Caki2 (cell line): Measurements from ENCODE around the gene PTPRJ. TPM values are rescaled to one million over a fixed set of nuclear protein-coding genes. Genes with fewer than 3 reads are reported as not detected.
A peak's percentile ranks its signal among the peaks of the same experiment; 100 is the strongest.

Experiments used
- DNase-seq: peaks from one replicate; pipeline ENCODE4 v3.0.0-alpha.2; 2015; ENCODE audit warnings: low read depth
- in situ Hi-C: cut with HindIII; loops from 2 replicates; pipeline ENCODE4 v1.10.0; 2016; ENCODE audit warnings: low sequenced_read_pairs, low pct_unique_long_range_greater_than_20kb, mixed read lengths
- total RNA-seq: library from RNA; depleted of rRNA; stranded (reverse); fragments of >200 nt; shearing (Covaris generic); gene quantifications from 2 replicates; pipeline ENCODE4 v1.2.3, GENCODE V29; 2014; ENCODE audit warnings: low replicate concordance

PTPRJ gene
- total RNA-seq, 1 experiment from 2014 or later = 33.3 TPM

DNA sequence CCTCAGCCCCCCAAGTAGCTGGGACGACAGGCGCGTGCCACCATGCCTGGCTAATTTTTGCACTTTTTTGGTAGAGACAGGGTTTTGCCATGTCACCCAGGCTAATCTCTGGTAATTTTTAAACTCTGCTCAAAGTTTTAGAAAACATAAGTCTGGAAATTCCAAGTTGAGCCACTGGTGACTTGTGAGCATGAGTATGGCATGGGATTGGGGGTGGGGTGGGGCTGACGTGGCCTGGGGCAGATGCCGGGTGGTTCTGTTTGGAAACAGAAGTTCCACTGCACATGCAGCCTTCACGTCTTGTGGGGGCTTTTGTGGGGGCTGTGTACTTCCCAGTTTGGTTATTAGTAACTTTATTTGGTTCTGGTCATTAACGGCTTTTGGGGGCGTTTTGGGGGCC lies 67.3 kb downstream of the PTPRJ start:
- in situ Hi-C loops = no loop called here
- peak; percentile 71 for DNase-seq

DNA sequence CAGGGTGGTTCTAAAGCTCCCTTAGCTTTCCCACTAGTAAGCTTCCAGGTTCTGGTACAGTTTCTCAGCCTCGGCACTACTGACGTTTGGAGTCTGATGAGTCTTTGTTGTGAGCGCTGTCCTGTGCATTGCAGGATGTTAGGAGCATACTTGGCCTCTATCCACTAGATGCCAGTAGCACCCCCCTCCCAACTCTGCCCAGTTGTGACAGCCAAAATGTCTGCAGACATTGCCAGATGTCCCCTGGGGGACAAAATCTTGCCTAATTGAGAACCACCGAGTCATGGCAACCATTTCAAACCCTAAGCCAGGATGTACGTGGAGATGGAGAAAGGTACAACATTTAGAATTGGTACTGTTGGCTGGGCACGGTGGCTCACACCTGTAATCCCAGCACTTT lies 68.7 kb downstream of the PTPRJ start:
- in situ Hi-C loops = no loop called here
- DNase-seq = no peak

DNA sequence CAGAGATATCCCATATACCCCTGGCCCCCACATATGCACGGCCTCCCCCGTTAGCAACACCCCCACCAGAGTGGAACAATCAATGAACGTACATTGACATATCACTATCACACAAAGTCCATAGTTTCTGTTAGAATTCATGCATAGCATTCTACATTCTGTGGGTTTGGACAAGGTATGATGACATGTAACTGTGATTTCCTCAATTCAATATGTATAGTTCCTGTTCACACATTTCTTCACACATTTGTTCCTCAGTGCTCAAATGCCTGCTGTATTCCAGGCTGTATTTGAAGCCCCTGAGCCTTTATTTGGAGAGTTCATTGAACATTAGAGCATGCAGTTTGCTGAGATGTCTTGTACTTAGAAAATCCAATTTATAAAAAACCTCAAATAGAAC lies 69.9 kb downstream of the PTPRJ start:
- DNase-seq = no peak
- in situ Hi-C loops = no loop called here

DNA sequence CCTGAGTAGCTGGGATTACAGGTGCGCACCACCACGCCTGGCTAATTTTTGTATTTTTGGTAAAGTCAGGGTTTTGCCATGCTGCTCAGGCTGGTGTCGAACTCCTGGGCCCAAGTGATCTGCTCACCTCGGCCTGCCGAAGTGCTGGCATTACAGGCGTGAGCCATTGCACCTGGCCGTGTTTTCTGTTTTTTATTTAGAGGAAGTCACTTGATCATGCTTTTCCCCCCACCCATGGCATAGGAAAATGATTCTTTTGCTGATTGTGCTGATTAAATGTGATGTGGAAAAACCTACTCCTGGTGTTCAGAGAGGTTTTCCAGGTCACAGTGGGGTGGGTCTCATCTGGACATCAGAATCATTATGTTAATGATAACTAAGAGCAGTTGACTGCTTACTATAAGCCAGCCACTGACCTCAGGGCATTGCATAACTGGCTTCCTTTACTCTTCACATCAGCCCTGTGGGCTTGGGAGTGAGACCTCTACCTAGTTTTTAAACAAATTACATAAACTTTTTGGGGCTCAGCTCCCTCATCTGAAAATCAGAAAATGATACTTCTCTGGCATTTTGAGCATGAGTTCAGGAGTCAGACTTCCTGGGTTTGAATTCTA lies 71.0 kb downstream of the PTPRJ start:
- in situ Hi-C loops = no loop called here
- DNase-seq = no peak

DNA sequence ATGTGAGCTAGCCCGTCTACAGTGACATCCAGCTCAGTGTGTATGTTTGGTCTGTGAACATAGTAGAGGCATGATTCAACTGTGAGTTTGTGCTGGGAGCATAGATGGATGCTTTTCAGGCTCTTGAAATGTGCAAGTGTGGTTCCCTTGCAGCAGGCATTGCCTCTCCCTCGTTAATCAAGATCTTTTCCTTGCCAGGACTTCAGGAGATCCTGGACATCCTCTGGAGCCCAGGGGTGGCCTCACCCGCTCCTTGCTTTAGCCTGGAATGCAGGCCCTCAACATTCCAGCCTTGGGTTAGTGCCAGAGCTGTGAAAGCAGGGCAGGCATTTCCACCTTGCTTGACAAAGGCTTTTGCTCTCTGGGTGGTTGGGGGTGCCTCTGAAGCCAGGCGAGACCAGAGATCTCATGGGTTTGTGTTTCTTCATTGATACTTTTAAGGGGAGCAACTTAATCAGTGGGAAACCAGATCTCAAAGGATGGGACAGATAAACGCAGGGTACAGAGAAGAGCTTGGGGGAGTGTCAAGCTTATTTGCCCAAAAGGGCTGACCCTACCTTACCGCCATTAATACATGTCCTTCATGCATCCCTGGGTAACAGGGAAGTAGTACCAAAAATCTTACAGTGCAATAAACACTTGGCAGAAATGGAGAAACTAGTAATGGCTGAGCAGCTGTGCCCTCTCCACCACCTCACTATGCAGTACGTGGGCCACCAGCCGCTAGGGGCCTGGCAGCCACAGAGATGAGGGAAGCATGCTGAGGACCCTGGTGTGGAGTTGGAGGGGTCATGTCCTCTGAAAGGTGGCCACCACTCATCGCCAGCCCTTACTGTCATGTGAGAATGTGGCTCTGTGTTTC lies 72.1 kb downstream of the PTPRJ start:
- in situ Hi-C loops = no loop called here
- peak; percentile 77 for DNase-seq

DNA sequence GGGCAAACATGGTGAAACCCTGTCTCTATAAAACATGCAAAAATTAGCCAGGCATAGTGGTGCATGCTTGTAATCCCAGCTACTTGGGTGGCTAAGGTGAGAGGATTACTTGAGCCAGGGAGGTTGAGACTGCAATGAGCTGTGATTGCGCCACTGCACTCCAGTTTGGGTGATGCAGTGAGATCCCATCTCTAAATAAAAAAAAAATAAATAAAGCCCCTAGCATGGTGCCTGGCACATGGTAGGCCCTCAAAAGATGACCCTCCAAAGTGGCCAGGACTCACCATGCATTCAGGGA lies 74.6 kb downstream of the PTPRJ start:
- in situ Hi-C loops = no loop called here
- DNase-seq = no peak

DNA sequence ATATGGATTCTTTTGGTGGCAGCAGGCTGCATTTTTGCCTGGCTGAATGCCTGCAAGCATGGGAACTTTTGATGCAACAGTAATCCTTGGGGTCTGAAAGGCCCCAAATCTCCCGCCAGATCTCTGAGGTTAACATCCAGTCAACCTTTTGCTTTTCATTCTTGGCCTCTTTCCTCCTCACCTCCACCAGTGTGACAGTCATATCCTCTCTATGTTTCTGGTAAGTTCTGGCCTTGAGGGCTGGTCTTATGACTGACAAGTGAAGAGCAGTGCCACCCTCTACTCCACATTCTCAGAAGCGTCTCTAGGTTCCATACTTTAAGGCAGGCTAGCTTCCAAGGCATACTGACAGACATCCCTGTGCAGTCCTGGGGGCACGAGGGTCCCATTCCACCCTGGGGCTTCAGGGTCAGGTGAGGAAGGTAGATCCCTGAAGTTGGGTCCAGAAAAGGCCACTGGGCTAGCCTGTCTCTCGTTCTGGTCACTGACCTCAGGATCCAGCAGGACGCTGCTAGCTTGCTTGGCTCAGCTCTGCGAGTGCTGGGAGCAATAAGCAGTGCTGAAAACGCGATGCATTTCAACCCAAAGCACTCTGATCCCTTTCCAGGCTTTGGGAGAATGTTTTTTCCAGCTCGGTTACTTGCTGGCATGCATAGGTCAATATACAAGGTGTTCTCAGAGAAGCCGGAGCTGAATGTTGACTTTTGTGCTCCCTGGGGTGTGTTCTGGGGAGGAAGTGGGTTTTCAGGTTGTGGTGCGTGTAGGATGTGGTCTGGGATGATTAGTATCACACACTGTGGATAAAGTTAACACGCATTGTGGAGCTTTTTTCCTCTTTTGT lies 75.2 kb downstream of the PTPRJ start:
- in situ Hi-C loops = no loop called here
- DNase-seq = peak; percentile 88

DNA sequence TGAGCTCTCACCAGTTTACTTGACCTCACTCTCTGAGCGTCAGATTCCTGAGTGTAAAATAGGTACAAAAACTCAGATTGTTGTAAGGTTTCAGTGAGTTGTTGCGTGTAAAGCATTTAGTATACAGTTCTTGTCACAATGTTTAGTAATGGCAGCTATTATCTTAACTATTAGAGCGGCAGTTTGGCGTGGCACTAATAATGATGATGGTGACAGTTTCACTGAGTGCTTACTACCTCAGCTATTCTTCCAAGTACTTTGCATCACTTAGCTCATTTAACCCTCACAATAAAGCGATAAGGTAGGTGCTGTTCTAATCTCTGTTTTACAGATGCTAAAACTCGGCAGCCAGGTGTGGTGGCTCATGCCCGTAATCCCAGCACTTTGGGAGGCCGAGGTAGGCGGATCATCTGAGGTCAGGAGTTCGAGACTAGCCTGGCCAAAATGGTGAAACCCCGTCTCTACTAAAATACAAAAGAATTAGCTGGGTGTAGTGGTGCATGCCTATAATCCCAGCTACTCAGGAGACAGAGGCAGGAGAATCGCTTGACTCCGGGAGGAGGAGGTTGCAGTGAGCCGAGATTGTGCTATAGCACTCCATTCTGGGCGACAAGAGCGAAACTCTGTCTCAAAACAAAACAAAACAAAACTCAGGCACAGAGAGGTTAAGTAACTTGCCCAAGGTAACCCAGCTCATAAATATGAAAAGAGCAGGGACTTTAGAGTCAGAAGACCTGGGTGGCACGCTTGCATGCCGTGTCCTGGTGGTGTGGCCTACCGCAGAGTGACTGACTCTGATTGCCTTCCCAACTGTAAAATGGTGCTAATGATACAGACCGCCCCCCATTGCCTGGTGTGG lies 76.2 kb downstream of the PTPRJ start:
- in situ Hi-C loops = no loop called here
- no peak for DNase-seq

DNA sequence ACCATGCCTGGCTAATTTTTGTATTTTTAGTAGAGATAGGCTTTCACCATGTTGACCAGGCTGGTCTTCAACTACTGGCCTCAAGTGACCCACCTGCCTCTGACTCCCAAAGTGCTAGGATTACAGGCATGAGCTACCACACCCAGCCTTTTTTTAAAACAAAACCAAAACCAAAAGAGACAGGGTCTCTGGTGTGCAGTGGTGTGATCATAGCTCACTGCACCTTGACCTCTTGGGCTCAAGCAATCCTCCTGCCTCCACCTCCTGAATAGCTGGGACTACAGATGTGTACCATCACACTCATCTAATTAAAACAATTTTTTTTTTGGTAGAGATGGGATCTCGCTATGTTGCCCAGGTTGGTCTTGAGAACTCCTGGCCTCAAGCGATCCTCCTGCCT lies 77.7 kb downstream of the PTPRJ start:
- in situ Hi-C loops = no loop called here
- DNase-seq = no peak

DNA sequence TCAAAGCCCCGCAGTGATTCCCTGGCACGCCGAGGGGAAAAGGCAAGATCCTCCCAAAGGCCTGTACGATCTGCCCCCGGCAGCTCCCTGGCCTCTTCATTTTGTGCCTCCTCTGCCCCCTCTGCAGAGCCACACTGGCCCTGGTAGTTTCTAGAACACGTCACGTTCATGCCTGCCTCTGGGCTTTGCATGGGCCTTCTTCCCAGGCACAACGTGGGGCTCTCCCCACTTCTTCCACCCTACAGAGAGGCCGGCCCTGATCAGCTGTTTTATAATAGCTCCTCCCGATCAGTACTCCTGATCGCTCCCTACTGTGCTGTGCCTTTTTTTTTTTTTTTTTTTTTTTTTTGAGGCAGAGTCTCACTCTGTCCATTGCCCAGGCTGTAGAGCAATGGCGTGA lies 78.4 kb downstream of the PTPRJ start:
- in situ Hi-C loops = no loop called here
- DNase-seq = no peak

DNA sequence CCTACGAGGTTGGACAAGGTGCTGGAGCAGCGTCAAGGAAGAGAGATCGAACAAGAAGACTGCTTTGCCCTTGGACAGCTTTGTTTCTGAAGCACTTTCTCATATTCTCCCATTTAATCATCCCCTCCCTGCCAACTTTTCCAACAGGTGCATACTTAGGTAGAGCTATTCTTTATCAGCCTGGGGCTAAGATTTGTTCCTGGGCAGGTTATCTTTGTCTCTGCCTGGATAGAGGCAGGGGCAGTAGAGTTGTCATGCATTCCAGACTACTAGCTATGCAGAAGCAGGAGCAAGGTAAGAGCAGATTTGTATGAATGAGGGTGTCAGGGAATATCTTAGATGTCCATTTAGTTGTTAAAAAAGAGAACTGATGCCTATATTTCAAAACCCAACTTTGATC lies 82.3 kb downstream of the PTPRJ start:
- in situ Hi-C loops = no loop called here
- peak; percentile 48 for DNase-seq

DNA sequence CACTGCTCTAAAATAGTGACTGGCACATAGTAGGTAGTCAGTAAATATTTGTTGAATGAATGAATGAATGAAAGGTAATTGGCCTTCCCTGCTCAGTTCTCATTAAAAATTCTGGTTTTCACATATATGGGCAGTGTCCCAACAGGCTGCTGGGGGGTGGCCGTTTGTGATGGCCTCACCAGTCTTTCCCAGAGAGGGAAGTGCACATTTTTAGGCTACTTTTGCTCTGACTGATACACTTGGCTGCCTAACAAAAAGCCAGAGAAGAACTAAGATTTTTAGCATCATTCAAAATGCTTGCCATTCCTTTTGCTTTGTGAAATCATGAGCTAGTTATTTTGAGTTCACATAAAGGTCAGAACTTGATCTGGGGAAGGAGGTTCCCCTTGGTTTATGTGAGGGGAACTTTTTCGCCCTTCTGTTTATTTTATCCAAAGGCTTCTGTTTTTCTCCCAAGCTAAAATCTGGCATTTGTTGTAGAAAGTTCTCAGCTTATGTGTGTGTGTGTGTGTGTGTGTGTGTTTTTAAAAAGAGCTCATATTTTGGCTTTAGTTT lies 83.1 kb downstream of the PTPRJ start:
- peak; percentile 81 for DNase-seq
- in situ Hi-C loops = no loop called here

DNA sequence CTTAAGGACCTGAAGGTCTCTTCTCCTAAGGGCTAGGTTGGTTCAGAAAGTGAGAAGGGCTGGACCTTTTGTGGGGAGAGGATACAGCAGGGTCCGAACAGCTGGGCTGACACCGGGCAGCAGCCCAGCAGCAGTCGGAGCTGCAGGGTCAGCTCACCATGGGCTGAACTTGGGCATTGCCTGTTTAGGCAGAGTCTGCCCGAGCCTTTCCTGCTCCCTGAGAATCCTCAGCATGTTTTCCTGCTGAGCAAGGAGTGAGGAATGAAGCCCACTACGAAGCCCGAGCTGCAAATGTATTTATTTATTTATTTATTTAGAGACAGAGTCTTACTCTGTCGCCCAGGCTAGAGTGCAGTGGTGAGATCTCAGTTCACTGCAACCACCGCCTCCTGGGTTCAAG lies 83.9 kb downstream of the PTPRJ start:
- in situ Hi-C loops = no loop called here

DNA sequence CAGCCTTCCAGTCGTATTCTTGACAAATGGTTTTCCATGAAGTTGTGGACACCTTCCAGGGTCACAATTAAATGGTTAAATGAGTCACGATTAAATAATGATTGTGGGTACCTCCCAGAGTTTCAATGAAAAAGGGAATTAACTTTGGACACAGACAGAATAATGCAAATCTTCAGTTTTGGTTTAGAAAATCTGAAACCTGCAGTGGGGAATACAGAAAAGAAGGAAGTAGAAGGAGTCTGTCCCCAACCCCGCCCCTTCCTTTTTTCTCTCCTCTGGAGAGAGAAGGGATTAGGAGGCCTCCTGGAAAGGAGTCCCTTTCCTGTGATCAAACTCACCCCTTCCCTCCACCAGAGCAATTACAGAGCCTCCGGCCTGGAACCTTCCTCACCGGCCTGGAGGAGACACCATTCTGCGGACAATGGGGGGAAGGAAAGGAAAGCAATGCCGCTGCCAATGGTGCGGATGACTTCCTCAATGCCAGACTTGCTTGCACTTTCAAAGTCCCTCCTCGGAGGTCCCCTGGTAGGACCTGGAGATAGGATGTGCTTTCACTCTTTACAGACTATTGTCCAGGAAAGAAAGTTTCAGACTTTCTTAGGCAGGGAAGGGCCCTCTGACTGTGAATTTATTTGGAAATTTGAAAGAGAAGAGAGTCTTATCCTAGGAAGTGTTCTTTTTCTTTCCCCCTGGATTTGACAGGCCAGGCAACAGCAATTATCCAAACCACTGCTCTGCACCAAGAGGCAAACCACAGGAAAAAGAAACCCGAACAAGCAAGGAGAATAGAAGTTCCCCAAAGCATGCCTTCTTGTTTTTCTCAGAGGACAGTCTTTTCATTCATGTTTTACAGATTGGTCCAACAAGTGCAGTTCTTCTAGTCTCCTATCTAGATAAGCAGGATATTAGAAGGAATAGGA lies 86.8 kb downstream of the PTPRJ start:
- DNase-seq = no peak

More for the DNA sequence above, 83.9 kb downstream of the PTPRJ start:
- no peak for DNase-seq

DNA sequence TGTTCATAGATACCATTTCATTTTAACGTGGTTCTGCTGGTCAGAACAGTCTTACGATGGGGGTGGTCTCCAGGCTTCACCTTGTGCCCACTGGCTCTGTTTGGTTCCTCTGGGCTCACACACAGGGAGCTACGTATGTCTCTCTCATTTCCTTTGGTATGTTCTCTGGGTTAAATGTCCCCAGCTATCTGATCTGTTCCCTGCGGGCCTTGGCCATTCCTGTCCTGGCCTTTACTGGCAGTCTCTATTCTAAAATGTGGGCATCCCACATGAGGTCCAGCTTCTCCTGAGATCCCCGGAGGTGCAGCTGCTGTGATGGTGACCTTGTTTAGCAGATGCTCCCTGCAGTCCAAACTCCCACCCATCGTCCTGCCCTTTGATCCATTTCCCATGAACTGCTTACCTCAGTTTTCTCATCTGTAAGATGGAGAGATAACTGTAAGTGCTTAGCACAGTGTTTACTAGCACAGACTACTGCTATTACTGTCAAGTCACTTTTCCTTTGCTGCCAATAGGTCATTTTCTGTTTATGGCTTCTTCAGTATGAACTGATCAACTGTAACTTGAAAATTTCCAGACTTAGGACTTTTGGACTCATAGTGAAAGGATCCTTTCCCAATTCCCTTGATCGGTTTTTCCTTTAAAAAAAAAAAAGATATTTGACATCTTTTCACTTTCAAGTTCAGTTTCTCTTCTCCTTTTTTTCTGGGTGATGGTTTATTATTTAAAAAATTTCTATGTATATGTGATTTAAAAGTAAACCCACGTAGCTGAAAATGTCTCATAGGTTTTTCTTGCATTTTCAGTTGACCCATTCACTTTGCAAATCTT lies 92.9 kb downstream of the PTPRJ start:
- no peak for DNase-seq
- in situ Hi-C loops = no loop called here

More for the DNA sequence above, 86.8 kb downstream of the PTPRJ start:
- in situ Hi-C loops = no loop called here

DNA sequence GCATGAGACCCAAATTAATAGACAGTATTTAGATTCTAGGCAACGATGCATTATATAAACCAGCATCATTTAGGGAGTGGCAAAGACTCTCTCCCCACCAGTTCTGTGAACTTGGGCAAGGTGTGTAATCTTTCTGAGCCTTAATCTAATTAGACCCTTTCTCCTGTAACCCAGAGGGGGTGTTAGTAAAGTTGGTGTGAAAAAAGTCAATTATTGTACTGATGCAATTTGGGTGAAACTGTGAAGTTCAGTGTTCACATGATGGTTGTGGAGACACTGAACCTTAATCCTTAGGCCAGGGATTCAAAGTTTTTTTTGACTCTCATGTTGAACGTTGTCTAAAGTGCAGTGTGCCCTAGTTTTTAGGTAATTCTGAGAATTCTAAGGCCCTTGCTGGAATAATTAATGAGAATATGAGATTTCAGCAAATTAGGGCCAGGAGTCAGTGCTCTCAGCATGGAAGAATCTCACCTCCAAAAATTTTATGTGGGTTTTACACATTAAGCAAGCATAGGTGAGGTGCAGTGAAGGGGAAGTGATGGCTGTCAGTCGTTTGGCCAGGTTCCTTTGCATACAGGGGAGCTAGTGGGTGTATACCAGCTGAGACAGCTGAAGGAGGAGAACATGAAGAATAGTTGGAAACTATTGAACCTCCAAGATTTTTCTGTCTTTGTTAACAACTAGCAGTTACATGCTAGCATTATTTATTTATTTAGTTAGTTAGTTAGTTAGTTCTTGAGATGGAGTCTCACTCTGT lies 94.2 kb downstream of the PTPRJ start:
- no peak for DNase-seq
- in situ Hi-C loops = no loop called here
